SU-DHL-6 (cell line): ENCODE measurements around the gene KIAA1958.

Experiments used
- H2AFZ ChIP-seq: fragments of 200-600 bp; sonication (generic); 2 replicates; pipeline ENCODE4 v1.6.1; 2014; ENCODE audit warnings: low read depth, mild to moderate bottlenecking, moderate library complexity, mixed read lengths, antibody characterized with exemption, low read length; ENCODE audit not compliant: severe bottlenecking
- H3F3A ChIP-seq: fragments of 200-600 bp; shearing (Covaris generic); 2 replicates; pipeline ENCODE4 v1.6.0; 2016; ENCODE audit warnings: antibody characterized with exemption, mild to moderate bottlenecking; ENCODE audit not compliant: insufficient read depth
- H3K27ac ChIP-seq: fragments of 200-600 bp; sonication (generic); 2 replicates; pipeline ENCODE4 v1.5.1; 2016; ENCODE audit warnings: low read depth, mild to moderate bottlenecking, low read length, moderate library complexity, mixed read lengths
- H3K27me3 ChIP-seq: fragments of 200-600 bp; sonication (generic), shearing (Covaris generic); 2 replicates; pipeline ENCODE4 v1.6.0; 2014; ENCODE audit warnings: mild to moderate bottlenecking, low read length
- H3K36me3 ChIP-seq: fragments of 200-600 bp; sonication (generic); 2 replicates; pipeline ENCODE4 v1.6.1; 2014; ENCODE audit warnings: mild to moderate bottlenecking, low read length, mixed read lengths
- H3K4me2 ChIP-seq: fragments of 300-600, 200-600 bp; shearing (Covaris generic), sonication (generic); 2 replicates; pipeline ENCODE4 v1.6.0; 2014; ENCODE audit warnings: low read length, low read depth, mild to moderate bottlenecking; ENCODE audit not compliant: poor library complexity, severe bottlenecking
- H3K4me3 ChIP-seq: fragments of 200-600 bp; sonication (generic); 2 replicates; pipeline ENCODE4 v1.5.1; 2014; ENCODE audit warnings: antibody characterized with exemption, low read length, mild to moderate bottlenecking, mixed read lengths; ENCODE audit not compliant: insufficient read depth, poor library complexity, severe bottlenecking
- H3K79me2 ChIP-seq: fragments of 200-600 bp; sonication (generic); 2 replicates; pipeline ENCODE4 v1.6.1; 2014; ENCODE audit warnings: mild to moderate bottlenecking, low read length, moderate library complexity; ENCODE audit not compliant: insufficient read depth
- H3K9ac ChIP-seq: fragments of 200-600 bp; sonication (generic); 2 replicates; pipeline ENCODE4 v1.7.0; 2014; ENCODE audit warnings: mild to moderate bottlenecking, low read length
- H3K9me2 ChIP-seq: fragments of 200-600 bp; sonication (generic); replicated peaks from 2 replicates; pipeline ENCODE4 v1.6.1; 2014; ENCODE audit warnings: low read length; ENCODE audit not compliant: insufficient read depth
- H3K9me3 ChIP-seq: fragments of 200-600 bp; sonication (generic); 2 replicates; pipeline ENCODE4 v1.6.1; 2014; ENCODE audit warnings: low read length, mixed read lengths; ENCODE audit not compliant: insufficient read depth
- H4K20me1 ChIP-seq: fragments of 200-600 bp; sonication (generic); 2 replicates; pipeline ENCODE4 v1.6.1; 2014; ENCODE audit warnings: low read depth, mild to moderate bottlenecking, antibody characterized with exemption, low read length, moderate library complexity, mixed read lengths
- EZH2phosphoT487 ChIP-seq: fragments of 200-600 bp; sonication (generic), shearing (Covaris generic); conservative IDR thresholded peaks from 2 replicates; pipeline ENCODE4 v1.6.1; 2018; ENCODE audit warnings: mild to moderate bottlenecking, antibody characterized with exemption, low read length, moderate library complexity, mixed read lengths
- TF ChIP-seq, protein P1 (sequence below): fragments of 200-600 bp; sonication (generic); IDR thresholded peaks from one replicate; pipeline ENCODE4 v1.5.1; 2017; ENCODE audit warnings: antibody characterized with exemption, mild to moderate bottlenecking, low read length, moderate library complexity; ENCODE audit not compliant: insufficient read depth, poor library complexity, severe bottlenecking

Gene KIAA1958

DNA sequence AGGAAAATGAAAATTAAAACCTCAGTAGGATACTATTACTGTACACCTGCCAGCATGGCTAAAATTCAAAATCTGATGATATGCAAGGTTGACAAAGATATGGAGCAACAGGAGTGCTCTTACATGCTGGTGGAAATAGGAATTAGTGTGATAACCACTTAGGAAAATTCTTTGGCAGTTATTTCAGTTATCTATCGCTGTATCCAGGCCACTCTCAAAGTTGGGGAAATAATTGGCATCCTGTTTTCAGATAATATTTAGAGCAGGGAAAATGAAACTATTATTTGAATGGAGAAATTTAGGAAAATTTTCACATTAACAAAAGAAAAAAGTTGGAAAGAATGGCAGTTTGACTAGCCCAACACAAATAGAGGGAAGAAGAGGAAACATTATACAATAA, 50.9 kb downstream of the KIAA1958 start:
- no peaks in the 10 kb centered on the region for H3K9me2 ChIP-seq
- H3K9ac ChIP-seq = no peak overlapping the region
- no peaks in the 10 kb centered on the region for H3F3A ChIP-seq
- H3K36me3 ChIP-seq = no peaks in the 10 kb centered on the region
- H3K4me3 ChIP-seq = no peak overlapping the region
- H4K20me1 ChIP-seq = 0 out of 2 replicates have a peak, but pooled peaks cover 10% of the 10 kb centered on the region
- no peaks in the 10 kb centered on the region for H3K9me3 ChIP-seq
- H3K27ac ChIP-seq = no peak overlapping the region
- no peak overlapping the region for H3K4me2 ChIP-seq
- TF ChIP-seq, protein P1, sequence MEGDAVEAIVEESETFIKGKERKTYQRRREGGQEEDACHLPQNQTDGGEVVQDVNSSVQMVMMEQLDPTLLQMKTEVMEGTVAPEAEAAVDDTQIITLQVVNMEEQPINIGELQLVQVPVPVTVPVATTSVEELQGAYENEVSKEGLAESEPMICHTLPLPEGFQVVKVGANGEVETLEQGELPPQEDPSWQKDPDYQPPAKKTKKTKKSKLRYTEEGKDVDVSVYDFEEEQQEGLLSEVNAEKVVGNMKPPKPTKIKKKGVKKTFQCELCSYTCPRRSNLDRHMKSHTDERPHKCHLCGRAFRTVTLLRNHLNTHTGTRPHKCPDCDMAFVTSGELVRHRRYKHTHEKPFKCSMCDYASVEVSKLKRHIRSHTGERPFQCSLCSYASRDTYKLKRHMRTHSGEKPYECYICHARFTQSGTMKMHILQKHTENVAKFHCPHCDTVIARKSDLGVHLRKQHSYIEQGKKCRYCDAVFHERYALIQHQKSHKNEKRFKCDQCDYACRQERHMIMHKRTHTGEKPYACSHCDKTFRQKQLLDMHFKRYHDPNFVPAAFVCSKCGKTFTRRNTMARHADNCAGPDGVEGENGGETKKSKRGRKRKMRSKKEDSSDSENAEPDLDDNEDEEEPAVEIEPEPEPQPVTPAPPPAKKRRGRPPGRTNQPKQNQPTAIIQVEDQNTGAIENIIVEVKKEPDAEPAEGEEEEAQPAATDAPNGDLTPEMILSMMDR = no peak
- no peak for TF ChIP-seq EZH2phosphoT487
- H3K27me3 ChIP-seq = no peaks in the 10 kb centered on the region
- no peak overlapping the region for H2AFZ ChIP-seq
- H3K79me2 ChIP-seq = peaks cover 21% of the 10 kb centered on the region; the same call in 1 of the 2 replicates

DNA sequence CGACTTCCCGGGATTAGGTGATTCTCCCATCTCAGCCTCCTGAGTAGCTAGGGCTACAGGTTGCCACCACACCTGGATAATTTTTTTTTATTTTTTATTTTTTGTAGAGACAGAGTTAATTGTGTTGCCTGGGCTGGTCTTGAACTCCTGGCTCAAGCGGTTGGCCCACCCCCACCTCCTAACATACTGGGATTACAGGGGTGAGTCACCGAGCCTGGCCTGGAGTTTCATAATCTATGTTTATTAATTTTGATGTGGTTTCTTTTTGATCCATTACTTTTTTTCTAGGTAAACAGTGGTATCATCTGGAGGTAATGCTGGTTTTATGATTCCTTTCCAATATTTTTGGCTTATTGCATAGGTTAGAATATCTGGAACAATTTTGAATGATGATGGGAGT, 54.2 kb downstream of the KIAA1958 start:
- TF ChIP-seq, protein P1 = no peak
- no peak for TF ChIP-seq EZH2phosphoT487
- peaks cover 13% of the 10 kb centered on the region; the same call in 1 of the 2 replicates for H4K20me1 ChIP-seq
- H3K4me3 ChIP-seq = no peak overlapping the region
- H3K36me3 ChIP-seq = no peaks in the 10 kb centered on the region
- H3K9me2 ChIP-seq = no peaks in the 10 kb centered on the region
- no peak overlapping the region for H3K9ac ChIP-seq
- H3K9me3 ChIP-seq = no peaks in the 10 kb centered on the region
- no peaks in the 10 kb centered on the region for H3K27me3 ChIP-seq
- no peak overlapping the region for H3K4me2 ChIP-seq
- H3F3A ChIP-seq = no peaks in the 10 kb centered on the region
- peaks cover 6% of the 10 kb centered on the region; the same call in 1 of the 2 replicates for H3K79me2 ChIP-seq
- H3K27ac ChIP-seq = no peak overlapping the region
- no peak overlapping the region for H2AFZ ChIP-seq

DNA sequence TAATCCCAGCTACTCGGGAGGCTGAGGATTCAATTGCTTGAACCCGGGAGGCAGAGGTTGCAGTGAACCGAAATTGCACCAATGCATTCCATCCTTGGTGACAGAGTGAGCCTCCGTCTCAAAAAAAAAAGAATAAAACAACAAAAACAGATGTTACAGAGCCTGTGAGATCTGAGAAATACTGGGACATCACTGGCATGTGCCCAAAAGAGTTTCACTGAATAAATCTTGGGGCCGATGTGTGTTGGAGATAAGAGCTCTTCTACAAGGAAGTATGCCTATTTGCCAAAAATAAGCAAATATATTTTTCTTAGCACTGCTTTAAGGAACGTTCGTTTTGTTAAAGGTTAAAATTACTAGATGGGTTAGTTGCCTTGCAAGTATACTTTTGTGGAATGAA, 55.1 kb downstream of the KIAA1958 start:
- no peaks in the 10 kb centered on the region for H3K36me3 ChIP-seq
- TF ChIP-seq, protein P1 = no peak
- no peak for TF ChIP-seq EZH2phosphoT487

More for the DNA sequence above, 55.1 kb downstream of the KIAA1958 start:
- H3F3A ChIP-seq = no peaks in the 10 kb centered on the region
- no peak overlapping the region for H3K4me3 ChIP-seq
- no peak overlapping the region for H3K4me2 ChIP-seq
- H3K9me2 ChIP-seq = no peaks in the 10 kb centered on the region
- H3K9me3 ChIP-seq = no peaks in the 10 kb centered on the region
- no peak overlapping the region for H3K27ac ChIP-seq
- H3K79me2 ChIP-seq = peaks cover 11% of the 10 kb centered on the region; the same call in 1 of the 2 replicates
- H4K20me1 ChIP-seq = peaks cover 13% of the 10 kb centered on the region; the same call in 1 of the 2 replicates
- H3K27me3 ChIP-seq = no peaks in the 10 kb centered on the region
- H2AFZ ChIP-seq = no peak overlapping the region
- H3K9ac ChIP-seq = no peak overlapping the region
